NCI-H2196 treated with DMSO at 0.1 percent for 48 hours (cell line): ENCODE results near the gene POLR3F.
"Not testable (repeated sequence)": the region's sequence is repeated elsewhere in the genome, so short reads cannot be mapped to it uniquely, and the experiment has no call there.

Experiments used
- DNase-seq: peaks from one replicate; lab custom pipeline; 2025; ENCODE audit not compliant: unreplicated experiment; lab: John Stamatoyannopoulos, UW

POLR3F gene

DNA sequence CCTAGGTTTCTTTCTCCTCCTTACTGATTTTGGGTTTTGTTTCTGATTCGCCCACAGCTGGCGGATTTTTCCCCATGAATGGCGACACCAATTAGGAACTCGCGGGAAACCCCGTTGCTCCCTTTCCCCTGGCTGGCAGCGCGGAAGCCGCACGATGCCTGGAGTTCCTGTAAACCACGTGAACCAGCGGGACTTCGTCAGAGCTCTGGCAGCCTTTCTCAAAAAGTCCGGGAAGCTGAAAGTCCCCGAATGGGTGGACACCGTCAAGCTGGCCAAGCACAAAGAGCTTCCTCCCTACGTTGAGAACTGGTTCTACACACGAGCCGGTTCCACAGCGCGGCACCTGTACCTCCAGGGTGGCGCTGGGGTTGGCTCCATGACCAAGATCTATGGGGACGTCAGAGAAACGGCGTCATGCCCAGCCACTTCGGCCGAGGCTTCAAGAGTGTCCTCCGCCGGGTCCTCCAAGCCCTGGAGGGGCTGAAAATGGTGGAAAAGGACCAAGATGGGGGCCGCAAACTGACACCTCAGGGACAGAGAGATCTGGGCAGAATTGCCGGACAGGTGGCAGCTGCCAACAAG, 37.4 kb downstream of the POLR3F start:
- no peak for DNase-seq

DNA sequence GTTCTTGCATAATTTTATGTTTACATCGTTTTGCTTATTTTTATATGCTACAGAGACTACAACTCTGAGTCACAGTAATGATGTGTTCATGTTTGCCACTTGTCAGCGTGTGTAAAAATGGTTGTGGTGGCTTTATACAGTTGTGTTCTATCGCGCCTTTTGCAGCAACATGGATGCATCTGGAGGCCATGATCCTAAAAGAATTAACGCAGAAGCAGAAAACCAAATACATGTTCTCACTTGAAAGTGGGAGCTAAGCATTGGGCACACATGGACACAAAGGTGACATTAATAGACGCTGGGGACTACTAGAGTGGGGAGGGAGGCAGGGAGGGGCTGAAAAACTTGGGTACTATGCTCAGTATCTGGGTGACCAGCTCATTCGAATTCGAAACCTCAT, 39.6 kb downstream of the POLR3F start:
- DNase-seq = no peak

DNA sequence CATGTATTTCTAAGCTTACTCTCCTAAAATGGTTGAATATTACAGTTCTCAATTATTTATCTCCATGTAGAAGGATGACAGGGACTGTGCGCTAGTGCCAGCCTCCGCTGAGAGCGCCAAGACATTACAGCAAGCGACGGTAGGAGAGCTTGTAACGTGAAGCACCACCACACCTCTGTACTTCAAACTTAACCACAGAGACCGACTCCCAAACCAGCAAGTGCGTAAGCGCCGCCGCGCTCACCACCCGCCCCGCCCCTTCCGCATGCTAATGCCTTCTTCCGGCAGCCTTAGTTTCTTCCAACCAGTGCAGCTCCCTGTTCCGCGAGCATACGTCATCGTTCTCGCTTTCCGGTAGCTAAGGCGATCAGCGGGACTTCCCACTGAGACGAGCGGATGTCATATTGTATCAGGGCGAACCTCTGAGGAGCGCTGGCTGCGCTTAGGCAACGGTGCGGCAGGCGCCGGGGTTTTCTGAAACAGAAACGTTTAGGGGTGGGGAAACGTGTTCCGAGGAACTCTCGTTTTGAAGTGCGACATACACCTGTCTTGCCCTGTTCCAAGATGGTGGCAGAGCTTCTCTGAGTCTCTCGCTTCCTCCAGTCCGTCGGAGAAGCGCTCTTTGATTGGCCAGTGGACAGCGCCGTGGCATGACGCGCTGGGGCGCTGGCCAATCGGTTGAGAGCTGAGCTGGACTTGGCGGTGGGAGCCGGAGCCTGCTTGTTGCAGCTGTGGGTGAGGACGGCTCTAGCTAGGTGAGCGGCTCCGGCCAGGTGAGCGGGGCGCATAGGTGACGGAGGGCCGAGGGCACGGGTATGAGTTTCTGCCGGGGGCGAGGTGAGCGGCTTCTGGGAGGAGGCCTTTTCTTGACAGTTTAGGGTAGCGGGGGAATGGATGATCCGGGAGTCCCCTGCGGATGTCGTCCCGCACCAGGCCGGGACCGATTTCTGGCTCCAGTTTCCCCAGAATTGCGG, 40.3 kb downstream of the POLR3F start, which contains the start of gene SEC23B:
TSS of gene SEC23B (plus strand) at position 723 of the 974 bp plus-strand sequence. CDS start 2,896 bp downstream, outside the sequence.
- peak; percentile 94 for DNase-seq

DNA sequence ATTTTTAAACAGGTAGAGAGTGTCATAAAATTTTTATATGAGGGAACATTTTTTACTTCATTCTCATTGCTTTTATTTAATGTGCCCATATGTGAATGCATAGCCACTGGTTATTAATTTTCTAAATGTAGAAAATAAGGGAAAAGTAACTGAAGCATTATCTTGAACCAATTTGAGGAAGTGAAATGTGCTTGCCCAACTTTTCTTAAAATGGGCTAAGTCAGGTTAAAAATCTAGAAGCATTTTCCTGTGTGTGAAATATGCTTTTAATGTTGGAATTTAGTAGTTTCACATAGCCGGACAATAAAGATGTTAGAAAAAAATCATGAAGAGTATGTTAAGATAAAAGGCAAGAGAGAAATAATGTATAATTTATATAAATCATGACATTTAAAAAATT, 44.4 kb downstream of the POLR3F start:
- DNase-seq = no peak

DNA sequence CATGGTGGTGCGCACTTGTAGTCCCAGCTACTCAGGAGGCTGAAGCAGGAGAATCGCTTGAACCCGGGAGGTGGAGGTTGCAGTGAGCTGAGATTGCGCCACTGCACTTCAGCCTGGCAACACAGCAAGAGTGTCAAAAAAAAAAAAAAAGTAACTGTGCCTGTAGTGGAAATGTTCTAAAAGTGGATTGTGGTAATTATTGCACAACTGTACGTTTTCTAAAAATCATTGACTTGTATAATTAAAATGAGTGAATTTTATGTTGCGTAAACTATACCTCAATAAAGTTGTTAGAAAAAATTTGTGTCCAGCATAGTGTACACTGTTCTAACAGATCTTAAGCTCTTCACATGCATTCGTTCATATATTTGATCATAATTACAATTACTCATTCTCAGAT, 46.0 kb downstream of the POLR3F start:
- no peak for DNase-seq

DNA sequence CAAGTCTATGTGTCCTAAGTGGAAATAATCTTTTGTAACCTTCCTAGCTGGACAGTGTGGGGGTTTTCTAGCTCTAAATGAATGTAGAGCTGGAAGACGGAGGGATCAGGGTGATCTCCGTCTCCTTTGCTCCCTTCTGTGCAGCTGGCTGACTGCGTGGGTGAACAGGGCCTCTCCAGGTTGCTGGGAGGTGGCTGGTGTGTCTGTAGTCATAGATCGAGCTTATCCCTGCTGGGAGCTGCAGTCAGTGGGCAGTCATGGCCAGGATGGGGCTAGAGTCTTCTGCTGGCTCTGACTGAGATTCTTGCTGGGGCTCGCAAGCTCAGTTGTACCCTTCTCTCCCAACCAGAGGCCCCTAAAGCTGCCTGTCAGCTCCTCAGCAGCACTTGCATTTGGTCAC, 46.9 kb downstream of the POLR3F start:
- DNase-seq = no peak

DNA sequence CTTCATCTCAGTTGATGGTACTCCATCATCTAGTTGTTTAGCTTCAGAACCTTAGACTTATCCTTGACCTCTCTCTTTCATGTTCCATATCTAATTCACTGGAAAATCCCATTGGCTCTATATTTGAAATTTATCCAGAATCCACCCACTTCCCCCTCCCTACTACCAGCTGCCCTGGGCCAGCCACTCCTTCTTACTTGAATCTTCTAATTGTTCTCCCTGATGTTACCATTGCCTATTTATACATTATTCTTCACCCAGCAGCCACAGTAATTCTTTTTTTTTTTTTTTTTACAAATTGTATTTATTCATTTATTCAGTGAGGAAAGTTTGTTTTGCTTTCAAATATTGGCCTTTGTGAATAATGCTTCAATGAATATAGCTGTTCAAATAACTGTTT, 48.8 kb downstream of the POLR3F start:
- DNase-seq = no peak

DNA sequence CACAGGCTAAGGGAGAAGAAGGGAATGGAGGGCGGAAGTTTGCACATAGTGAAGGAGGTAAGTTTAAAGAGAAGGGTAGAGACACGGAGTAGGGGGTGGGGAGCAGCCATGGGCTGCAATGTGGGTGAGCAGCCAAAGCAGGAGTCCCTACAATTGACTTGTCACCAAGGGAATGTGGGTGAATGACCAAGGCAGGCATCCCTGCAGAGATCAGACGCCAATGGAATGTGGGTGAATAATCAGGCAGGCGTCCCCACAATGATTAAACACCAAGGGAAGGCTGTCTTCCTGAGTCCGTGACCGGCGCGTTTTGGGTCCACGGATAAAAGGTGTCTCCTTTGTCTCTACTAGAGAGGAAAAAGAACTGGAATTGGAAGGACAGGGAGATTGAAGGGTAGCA, 54.9 kb downstream of the POLR3F start:
- not testable (repeated sequence) for DNase-seq

DNA sequence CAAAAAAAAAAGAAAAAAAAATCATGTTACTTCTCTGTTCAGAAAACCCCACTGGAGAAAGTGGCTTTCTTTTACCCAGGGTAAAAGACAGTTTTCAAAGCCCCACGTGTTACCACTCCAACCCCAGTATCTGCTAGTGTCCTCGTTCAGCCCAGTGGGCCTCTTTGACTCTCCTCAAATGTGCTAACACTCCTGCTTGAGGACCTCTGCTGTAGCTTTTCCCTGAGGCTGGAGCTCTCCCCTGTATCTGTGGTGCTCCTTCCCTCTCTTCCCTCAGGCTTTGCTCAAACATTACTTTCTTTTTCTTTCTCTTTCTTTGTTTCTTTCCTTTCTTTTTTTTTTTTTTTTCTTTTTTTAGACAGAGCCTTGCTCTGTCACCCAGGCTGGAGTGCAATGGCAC, 55.9 kb downstream of the POLR3F start:
- DNase-seq = no peak

DNA sequence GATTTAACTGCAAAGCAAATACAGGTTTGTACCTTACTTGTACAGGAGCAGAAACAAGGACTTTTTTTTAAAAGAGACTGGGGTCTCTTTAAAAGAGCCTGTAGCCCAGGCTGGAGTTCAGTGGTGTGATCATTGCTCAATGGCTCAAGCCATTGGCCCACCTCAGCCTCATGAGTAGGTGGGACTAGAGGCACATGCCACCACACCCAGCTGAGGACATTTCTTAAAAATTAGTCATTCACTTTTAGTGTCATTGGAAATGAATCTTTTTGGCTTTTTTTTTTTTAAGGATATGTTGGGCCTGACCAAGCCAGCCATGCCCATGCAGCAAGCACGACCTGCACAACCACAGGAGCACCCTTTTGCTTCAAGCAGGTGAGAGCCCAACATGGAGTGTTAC, 57.5 kb downstream of the POLR3F start:
- no peak for DNase-seq

DNA sequence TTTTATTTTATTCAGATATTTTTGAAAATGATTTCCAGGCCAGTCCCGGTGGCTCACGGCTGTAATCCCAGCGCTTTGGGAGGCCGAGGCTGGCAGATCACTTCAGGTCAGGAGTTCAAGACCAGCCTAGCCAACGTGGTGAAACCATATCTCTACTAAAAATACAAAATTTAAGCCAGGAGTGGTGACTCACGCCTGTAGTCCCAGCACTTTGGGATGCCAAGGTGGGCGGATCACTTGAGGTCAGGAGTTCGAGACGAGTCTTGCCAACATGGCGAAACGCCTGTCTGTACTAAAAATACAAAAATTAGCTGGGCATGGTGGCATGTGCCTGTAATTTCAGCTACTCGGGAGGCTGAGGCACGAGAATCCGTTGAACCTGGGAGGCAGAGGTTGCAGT, 59.6 kb downstream of the POLR3F start:
- not testable (repeated sequence) for DNase-seq

DNA sequence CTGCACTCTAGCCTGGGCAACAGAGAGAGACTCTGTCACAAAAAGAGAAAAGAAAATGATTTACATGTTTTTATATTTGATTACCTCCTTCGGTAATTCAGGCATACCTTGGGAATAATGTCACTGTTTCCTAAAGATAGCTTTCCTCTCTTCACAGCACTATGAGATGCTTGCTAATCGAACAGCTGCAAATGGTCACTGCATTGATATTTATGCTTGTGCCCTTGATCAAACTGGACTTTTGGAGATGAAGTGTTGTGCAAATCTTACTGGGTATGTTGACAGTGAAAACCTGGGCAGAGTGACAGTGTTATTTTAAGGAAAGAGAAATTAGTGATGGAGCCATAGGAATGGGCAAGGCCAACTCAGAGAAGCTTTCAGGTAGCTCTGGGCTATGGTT, 60.1 kb downstream of the POLR3F start:
- DNase-seq = no peak

DNA sequence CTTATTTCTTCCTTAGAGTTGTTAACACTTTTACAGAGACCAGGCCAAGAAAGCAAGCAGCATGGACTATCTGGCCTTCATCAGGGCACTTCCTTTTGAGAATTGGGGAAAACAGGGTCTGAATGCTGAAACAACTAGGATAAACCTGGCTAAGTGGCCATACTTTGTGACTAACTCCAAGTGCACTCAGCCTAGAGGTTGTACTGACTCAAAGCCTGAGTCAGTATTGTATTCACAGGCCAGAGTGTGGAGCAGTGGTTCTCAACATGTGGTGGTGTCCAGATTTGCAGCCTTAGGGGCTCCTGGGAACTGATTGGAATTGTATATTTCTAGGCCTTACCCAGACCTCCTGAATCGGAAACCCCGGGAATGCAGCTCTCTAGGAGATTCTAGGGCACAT, 60.6 kb downstream of the POLR3F start:
- DNase-seq = no peak

DNA sequence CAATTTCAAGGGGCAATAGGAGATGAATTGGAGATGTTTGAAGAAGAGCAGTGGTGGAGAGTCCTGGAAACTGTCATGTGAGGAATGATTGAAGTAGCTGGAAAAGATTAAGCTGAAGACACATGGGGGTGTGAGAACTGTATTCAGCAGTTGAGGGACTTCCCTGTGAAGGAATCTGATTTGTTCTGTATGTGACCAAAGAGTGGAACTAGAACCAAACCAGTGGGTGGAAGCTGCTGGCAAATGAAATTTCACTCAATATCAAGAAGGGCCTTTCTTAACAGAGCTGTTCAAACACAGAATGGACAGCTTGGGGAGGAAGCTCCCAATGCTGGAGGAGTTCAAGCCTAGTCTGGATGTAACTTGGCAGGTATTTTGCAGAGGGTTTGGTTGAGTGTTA, 61.9 kb downstream of the POLR3F start:
- DNase-seq = no peak

DNA sequence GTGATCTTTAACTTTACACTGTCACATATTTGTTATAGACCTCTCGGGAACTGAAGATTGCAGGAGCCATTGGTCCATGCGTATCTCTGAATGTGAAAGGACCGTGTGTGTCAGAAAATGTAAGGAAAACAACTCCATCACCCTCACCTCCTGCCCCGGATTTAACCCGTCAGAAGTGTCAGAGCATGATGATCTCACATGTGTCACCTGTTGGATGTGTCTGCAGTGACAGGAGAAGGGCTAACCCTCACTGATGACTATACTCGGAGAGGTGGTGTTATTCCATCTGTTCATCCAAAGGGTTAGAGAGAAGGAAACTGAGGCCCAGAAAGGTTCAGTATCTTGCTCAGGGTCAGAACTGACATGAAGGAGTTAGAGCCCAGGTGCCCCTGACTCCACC, 65.4 kb downstream of the POLR3F start:
- no peak for DNase-seq

DNA sequence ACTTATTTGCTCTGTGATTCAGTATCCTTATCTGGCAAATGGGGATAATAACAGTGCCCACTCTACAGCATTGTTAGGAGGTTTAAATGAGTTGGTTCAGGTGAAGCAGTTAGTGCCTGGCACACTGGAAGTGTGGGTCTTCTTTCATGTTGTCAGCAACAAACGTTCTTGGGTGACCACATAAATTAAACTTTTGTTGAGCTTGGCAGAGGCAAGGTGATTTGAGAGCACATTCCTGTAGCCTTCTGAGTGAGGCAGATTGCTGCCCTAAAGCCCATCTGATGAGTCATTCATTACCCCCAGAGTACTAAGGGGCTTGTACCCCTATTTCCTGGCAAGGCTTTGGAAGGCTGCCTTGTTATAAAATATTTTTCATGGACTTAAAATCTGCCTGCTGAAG, 66.3 kb downstream of the POLR3F start:
- no peak for DNase-seq

DNA sequence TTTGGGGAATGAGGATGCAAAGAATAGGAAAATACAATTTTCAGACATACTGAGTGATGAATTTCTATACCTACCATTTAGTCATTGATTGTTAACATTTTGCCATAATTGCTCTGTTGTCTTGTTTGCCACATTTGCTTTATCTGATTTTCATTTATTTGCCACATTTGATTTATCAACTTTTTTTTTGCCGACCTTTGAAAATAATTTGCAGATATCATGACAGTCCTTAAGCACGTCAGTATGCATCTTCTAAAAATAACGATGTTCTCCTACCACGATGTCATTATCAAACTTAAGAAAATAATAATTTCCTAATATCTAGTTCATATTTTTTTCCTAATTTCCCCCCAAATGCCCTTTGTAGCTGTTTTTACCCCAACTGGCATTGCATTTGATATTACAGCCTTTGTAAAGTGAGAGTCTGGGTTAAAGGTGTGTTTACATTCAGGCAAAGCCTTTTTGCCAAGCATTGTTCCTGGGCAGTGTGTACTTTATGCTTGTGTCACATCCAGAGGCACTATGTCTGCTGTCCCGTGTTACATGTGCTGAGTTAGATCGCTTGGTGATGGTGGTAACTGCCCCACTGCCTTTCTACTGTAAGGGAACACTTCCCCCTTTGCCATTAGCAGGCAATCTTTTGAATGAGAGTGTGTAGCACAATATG, 66.9 kb downstream of the POLR3F start:
- no peak for DNase-seq
